ENCODE results near the gene DMRTC2. TPM values are rescaled to one million over a fixed set of nuclear protein-coding genes. Genes with fewer than 3 reads are reported as not detected.
A peak's percentile ranks its signal among the peaks of the same experiment; 100 is the strongest.
"Not testable (repeated sequence)": the region's sequence is repeated elsewhere in the genome, so short reads cannot be mapped to it uniquely, and the experiment has no call there.

The DMRTC2 gene
- total RNA-seq, 1 donor from 2014 or later, result not detected

DNA sequence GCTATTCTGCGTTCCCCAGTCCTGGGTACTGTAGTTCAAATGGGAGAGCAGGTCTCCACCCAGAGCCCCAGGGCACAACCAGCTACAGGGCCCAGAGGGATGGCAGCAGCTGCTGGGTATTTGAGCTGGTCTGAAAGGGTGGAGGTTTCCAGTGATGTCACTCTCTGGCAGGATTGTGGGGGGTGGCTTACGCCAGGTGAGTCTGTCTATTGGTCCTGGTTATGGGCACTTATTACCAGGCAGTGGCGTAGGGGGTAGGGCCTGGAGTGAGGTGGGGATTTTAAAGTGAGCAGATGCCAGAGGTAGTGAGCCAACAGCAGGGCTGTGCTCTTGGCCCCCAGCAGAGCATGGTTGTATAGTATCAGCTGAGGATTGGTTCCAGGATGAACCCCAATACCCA lies 21.4 kb downstream of the DMRTC2 start:
- ATAC-seq (no peak), DNase-seq (ENCODE audit: missing footprints) (peak; percentile 4)
- intact Hi-C loops (cut with DNase I), result no loop called here

DNA sequence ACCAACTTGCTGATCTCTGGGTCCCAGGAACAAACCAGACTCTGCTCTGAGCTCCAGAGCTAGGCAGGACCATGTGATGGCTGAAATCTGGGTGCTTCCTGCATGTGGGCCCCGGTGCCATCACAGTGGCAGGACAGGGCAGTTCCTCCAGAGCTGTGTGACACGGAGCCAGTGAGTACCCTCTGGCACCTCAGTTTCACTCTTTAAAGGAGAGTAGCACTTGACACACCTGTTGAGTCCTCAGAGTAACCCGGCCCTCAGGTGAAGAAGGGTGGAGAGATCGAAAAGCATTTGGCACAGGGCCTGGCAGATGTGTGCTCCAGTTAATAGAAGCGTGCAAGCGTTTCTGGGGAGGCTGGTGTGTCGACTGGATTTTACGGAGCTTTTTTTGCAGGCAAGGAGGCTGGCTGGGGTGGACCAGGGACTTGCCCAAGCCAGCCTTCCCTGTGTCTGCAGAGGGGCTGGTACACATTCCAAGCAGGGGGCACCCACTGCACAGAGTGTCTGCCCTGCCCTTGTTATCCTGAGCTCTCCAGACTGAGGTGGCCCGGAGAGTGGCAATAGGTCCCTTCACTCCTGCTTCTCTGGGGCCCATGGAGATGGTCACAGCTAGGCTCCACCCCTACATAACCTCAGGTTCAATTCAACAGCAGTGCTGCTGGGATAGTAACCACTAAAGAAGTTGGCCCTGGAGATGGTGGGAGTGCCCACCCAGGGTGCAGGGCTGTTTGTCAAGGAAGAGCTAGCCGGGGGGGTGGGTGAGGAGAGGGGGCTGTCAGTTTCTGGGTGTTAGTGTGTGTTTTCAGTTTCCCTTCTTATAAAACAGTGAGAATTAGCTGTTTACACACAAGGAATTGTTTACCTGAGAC lies 23.5 kb downstream of the DMRTC2 start:
- peak; percentile 23 for DNase-seq (ENCODE audit: missing footprints)
- ATAC-seq, result no peak
- intact Hi-C loops (cut with DNase I), result no loop called here

DNA sequence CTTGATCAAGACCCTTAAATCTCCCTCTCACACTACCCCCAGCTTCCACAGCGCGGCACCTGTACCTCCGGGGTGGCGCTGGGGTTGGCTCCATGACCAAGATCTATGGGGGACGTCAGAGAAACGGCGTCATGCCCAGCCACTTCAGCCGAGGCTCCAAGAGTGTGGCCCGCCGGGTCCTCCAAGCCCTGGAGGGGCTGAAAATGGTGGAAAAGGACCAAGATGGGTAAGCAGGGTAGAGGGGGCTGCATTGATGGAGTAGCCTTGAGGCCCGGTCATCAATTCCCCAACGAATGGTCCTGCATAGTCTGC lies 24.1 kb downstream of the DMRTC2 start:
- ATAC-seq (no peak), DNase-seq (ENCODE audit: missing footprints) (peak; percentile 34)
- intact Hi-C loops (cut with DNase I), result no loop called here

DNA sequence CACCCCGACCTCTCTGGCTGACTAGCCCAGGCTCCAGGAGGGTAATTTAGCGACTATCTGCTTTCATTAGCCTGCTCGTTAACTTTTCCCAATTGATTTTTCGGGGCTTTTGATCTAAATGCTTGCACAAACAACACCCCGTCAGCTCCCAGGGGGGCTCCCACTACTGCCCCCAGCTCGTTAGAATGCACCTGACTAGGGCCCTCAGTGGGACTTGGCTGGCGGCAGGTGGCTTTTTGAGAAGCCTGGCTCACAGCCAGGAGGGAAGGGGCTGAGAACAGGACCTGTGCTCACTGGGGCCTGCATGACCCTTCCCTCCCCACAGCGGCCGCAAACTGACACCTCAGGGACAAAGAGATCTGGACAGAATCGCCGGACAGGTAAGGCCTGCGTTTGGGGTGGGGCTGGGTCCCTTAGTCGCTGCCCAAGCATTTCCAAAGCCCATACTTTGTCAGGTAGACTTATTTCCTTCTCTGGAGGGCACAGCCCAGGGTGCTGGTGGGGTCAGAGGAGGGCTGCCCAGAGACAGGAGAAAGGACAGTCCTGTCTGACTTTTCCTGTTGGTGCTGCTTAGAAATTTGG lies 24.6 kb downstream of the DMRTC2 start:
- intact Hi-C loops (cut with DNase I), result no loop called here
- DNase-seq (ENCODE audit: missing footprints), result peak; percentile 20
- no peak for ATAC-seq

DNA sequence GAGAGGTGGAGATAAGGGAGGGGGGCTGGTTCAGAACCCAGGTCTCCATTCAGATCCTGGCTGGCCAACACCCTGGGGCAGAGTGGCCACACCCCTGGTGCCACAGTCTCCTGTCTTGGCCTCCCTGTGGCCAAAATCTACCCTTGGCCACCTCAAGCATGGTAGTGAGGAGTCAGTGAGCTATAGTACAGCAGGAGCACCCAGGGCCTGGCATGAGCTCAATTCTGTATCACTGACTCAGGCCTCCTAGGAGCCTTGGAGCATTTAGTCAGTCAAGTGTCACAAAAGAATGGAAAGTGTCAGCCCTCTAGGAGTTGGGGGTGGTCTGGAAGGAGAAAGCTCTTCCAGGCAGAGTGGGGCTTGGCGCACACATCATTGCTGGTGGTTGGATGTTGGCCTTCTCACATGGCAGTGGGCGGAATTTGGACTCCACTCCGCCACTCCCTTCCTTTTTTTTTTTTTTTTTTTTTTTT lies 25.6 kb downstream of the DMRTC2 start:
- intact Hi-C loops (cut with DNase I), result loop anchor here (5.0 kb wide), 1 partner anchor 62 kb away; no protein-coding TSS in a partner anchor
- no peak for ATAC-seq
- peak; percentile 15 for DNase-seq (ENCODE audit: missing footprints)

DNA sequence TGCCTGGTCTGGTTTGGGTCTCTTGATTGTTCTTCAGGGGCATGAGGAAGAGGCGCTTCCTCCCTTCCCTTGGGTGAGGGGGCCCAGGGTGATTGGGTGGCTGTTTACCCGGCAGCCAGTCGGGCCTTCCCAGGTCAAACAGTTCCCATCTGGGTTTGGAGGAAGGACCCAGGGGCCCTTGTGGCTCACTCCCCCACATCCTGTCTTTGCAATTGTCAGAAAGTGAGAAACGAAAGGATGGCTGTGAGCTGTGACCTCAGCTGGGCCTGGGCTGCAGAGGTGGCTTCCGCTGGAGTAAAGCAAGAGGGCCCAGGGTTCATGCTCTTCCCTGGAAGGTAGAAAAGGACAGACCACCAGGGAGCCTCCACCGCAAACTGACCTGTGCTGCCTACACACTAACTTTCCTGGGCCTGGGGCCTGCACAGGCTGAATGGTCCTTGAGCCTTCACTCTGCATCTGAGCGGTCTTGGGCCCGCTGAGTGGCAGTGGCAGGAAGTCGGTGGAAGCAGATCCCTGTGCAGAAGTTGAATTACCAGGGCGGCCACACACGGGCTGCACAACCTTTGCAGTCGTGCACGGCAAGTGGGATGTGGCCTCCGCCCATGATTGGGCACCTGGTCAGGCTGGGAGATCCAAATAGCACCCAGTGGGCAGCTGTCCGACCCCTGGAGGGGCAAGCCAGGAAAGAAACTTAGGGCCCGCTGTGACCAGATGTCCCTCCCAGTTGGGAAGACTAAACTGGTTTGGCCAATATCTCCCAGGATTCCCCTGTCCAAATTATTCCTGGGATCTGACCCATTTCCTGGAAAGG lies 26.9 kb downstream of the DMRTC2 start:
- intact Hi-C loops (cut with DNase I), result loop anchor here (2.0 to 5.0 kb wide), 2 partner anchors 61 to 79 kb away; no protein-coding TSS in a partner anchor
- ATAC-seq, result no peak
- DNase-seq (ENCODE audit: missing footprints), result peak; percentile 66

DNA sequence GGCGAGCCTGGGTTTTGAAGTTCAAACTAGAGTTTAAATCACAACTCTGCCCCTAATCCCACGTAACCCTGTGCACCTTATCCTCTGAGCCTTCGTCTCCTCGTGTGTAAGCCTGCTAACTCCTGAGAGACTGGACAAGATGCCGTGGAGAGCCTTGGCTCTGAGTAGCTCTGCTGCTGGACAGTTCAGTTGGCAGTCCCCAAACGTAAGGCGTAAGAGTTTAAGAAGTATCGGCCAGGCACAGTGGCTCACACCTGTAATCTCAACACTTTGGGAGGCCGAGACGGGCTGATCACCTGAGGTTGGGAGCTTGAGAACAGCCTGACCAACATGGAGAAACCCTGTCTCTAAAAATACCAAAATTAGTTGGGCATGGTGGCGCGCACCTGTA lies 27.5 kb downstream of the DMRTC2 start:
- ATAC-seq (no peak), DNase-seq (ENCODE audit: missing footprints) (peak; percentile 27)

DNA sequence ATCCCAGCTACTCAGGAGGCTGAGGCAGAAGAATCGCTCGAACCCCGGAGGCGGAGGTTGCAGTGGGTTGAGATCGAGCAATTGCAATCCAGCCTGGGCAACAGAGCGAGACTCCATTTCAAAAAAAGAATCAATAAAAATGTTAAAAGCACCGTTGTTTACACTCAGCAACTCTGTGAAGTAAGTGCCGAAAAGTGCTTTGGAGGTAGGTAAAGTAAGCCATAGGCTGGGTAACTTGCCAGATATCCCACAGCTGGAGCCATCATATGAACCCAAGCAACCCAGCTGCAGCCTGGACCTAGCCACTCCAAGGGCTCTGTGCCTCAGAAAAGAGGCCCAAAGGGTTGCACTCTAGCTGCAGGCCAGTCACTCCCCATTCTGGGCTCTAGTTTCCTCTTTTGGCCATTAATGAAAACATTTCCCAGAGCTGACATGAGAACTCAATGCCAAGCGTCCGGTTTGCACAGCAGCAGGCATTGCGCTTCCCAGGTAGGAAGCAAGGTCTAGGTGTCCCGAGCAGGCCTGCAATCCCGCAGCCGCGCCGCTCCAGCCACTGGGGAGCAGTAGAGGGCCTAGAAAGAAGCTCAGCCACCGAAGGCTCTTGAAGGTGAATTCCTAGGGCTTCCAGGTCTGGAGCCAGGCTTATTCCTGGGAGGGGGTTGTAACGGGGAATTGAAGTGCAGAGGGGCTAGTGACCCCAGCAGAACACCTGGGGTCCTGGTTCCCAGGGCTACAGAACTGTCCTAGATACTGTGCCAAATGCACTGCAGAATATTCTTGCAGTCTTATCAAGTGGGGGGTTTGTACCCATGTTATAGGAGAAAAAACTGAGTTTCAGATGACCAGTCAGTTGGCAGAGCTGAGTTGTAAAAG lies 28.2 kb downstream of the DMRTC2 start:
- DNase-seq (ENCODE audit: missing footprints) (peak; percentile 92), ATAC-seq (peak; percentile 67)
- intact Hi-C loops (cut with DNase I), result loop anchor here (2.0 to 5.0 kb wide), 2 partner anchors 59 to 78 kb away; no protein-coding TSS in a partner anchor

More for the DNA sequence above, 27.5 kb downstream of the DMRTC2 start:
- intact Hi-C loops (cut with DNase I), result loop anchor here (2.0 to 5.0 kb wide), 2 partner anchors 60 to 78 kb away; no protein-coding TSS in a partner anchor

DNA sequence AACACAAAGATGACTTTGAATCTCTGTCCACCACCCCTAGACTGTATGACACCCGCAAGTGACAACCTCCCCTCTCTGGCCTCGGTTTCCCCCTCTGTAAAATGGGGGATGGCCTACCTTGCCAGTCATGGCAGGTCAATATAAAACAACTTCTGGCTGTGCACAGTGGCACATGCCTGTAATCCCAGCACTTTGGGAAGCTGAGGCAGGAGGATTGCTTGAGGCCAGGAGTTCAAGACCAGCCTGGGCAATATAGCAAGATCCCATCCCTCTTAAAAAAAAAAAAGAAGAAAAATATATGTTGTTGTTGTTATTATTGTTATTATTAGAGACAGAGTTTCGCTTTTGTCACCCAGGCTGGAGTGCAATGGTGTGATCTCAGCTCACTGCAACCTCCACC lies 31.1 kb downstream of the DMRTC2 start:
- ATAC-seq; DNase-seq (ENCODE audit: missing footprints); intact Hi-C loops (cut with DNase I): not testable (repeated sequence)

DNA sequence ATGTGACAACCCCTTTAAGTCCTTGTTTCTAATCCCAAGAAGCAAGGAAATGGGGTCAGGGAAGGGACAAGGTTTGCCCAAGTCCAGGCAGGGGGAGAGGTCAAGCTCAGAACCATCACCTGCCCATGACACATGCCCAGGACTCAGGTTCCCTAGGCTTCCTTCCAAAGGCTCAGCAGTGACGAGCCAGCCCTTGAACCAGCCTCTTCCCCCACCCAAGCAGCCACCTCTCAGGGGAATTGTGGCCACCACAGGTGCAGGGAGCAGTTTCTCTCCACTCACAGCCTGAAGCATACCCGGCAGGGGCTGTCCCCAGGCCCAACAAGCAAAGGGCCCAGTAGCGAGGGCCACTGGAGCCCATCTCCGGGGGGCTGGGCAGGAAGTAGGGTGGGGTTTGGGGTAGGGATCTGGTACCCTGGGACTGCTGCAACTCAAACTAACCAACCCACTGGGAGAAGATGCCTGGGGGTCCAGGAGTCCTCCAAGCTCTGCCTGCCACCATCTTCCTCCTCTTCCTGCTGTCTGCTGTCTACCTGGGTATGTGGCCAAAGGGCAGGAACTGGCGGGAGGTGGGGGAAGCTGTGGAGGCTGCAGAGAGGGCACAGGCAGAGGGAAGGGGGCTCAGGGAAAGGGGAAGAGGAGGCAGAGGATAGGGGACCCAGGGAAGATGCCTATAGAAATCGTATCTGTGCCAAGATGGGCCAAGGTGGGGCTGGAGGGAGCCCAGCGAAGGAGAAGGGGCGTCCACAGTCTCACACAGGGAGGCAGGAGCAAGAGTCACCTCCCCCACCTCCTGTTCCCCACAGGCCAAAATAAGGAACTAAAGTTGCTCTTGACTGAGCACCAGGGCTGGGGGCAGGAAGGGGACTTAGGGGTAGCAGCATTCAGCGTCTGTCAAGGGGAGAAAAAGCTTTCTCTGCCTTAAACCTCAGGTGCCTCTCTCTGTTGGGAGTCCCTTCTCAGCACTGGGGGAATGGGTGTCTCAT lies 32.3 kb downstream of the DMRTC2 start, which contains the start of gene CD79A:
TSS of gene CD79A (plus strand) at position 433 of the 986 bp plus-strand sequence. CDS start at position 459, 26 bp downstream.
- ATAC-seq (no peak), DNase-seq (ENCODE audit: missing footprints) (no peak)
- intact Hi-C loops (cut with DNase I), result no loop called here

DNA sequence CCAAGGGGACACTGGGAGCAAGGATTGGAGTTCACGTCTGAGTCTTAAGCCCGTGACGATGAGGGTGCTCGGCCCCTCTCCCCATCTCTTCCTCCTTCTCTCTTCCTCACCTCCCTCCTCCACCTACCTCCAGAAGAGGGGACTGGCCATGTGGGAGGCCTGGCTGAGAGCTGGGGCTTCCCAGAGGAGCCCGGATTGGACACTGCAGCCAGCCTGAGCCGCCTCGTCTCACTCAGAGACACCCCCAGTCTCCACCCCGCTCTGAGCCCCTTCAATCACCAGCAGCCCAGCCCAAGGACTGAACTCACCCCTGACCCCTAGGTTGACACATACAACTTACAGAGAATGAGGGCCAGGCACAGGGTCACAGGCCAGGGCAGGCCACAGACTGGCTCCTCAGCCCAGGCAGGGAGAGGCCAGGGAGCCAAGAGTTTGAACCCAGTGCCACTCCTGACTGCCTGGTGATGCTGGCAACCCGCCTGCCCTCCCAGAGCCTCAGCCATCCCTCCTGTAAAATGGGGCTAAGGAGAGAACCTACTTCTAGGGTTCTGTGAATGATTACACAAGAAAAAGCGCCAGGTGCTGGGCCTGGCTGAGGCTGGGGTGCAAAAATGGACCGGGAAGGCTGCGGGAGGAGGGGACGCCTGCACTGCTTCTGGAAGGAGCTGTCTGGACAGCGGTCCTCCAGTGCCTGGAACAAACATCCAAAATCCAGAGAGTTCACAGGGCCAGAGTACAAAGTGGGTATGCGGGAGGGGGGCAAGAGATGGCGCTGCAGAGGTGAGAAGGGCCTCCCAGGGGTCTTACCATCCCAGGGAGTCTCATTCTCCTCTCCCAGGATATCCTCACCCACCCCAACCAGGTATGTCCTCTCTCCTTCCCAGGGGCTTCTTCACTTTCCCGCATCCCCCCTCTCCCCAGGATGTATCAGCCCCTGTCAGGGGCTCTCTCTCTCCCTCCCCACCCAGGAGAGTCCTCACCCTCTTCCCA lies 33.4 kb downstream of the DMRTC2 start:
- intact Hi-C loops (cut with DNase I), result no loop called here
- ATAC-seq, result no peak
- no peak for DNase-seq (ENCODE audit: missing footprints)

DNA sequence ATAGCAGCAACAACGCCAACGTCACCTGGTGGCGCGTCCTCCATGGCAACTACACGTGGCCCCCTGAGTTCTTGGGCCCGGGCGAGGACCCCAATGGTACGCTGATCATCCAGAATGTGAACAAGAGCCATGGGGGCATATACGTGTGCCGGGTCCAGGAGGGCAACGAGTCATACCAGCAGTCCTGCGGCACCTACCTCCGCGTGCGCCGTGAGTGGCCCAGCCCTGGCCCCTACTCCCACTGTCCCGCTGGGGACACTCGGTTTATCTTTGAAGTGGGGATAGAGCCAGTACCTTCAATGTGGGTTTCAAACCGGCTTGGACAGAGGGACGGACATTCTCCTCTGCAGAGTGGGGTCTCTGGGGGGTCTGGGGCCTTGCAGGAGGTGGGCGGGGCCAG lies 34.2 kb downstream of the DMRTC2 start:
- ATAC-seq, result no peak
- DNase-seq (ENCODE audit: missing footprints), result no peak

DNA sequence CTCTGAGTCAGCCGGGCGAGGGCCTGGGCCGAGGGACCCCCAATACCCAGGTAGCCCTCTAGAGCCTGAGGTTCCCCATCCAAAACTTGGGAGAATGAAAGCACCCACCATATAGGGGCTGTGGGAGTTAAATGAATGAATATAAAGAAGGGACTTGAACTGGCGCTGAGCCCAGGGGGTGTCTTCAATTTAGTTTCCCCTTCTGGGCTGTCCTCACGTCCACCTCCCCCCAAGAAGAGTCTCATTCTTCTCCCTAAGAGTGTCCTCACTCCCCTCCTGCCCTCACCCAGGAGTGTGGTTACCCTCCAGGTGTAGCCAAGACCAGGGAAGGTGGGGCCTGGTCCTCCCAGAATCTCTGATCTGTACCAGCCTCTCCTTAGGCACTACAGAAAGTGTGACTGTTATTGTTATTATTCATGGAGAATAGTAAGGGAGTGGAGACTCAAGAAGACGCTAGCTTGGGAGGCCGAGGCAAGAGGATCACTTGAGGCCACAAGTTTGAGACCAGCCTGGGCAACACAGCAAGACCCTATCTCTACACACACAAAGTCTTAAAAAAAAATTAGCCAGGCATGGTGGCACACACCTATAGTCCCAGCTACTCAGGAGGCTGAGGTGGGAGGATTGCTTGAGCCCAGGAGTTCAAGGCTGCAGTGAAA lies 35.0 kb downstream of the DMRTC2 start:
- ATAC-seq (no peak), DNase-seq (ENCODE audit: missing footprints) (peak; percentile 25)
- intact Hi-C loops (cut with DNase I), result no loop called here

More for the DNA sequence above, 34.2 kb downstream of the DMRTC2 start:
- intact Hi-C loops (cut with DNase I), result no loop called here

DNA sequence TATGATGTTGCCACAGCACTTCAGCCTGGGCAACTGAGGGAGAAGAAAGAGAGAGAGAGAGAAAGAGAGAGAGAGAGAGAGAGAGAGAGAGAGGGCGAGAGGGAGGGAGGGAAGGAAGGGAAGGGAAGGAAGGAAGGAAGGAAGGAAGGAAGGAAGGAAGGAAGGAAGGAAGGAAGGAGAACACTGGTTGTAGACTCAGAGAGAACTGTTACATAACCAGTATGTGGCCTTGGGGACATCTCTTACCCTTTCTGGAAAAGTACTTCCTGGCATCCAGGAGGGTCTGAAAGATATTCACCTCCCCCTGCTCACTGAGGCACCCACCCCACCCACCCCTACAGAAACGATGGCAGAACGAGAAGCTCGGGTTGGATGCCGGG lies 35.5 kb downstream of the DMRTC2 start:
- DNase-seq (ENCODE audit: missing footprints), result no peak
- intact Hi-C loops (cut with DNase I), result no loop called here

More for the DNA sequence above, 35.5 kb downstream of the DMRTC2 start:
- ATAC-seq, result no peak

Data from Right ventricle myocardium inferior (tissue), 1 donor.